ENCODE data around the gene MIER3. TPM values are rescaled to one million over a fixed set of nuclear protein-coding genes. Genes with fewer than 3 reads are reported as not detected.

MIER3 gene
- total and polyA plus RNA-seq, 2 of the 13 experiments (the other 11 are each of a cell fraction or from before 2014, with no cell fraction given): 14.6 to 38.8 TPM

DNA sequence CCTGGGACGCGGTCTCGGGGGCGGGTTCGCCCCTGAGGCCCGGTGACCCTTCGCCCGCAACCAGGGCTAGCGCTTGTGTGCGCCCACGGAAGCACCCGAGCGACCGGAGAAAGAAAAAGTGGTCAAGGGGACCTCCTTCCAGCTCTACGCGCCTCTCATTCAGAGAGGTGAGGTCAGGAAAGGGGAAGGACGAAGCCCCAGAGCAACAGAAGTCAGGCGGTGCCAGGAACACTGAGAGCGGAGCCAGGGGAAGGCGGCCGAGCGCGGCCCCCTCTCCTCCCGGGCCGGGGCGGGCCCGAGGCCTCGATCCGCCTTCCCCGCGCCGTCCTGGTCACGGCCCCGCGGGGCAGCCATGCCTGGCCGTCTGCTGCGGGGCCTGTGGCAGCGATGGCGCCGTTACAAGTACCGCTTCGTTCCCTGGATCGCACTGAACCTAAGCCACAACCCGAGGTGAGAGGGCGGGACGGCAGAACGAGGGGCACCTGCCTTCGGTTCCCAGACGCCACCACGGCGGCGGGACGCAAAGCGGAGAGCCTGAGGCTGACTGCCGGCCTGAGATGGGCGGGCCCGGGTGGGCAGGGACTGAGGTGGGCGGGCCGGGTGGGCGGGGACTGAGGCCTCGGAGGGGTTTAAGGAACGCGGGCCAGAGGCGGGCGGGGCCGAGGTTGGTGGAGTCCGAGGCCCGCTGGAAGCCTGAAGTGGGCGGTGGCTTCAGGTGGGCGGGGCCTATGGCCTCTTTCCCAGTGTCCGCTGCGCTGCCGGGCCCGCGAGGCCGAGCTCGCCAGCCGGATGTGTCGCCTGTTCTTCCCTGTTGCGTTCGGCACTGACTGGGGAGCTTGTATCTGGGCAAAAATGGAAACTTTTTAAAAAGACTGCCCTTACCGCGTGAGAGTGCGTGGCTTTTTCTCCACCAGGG lies 42.4 kb downstream of the MIER3 start, which contains the start of gene SETD9 (continued):
- TF ChIP-seq ZNF138 (CRISPR knock-in tag; IDR thresholded peaks at IDR 0.05; ENCODE audit: low read depth): 0 out of 2 replicates have a peak, but pooled peaks have one; percentile 87
- TF ChIP-seq PAWR (CRISPR knock-in tag; IDR thresholded peaks at IDR 0.05; ENCODE audit: borderline replicate concordance): no peak
- TF ChIP-seq POLR2A (IDR thresholded peaks at IDR 0.05; ENCODE audit: insufficient read depth in 1 of 2, low read depth in 2 of 2, low read length in 2 of 2): peak; percentile 91 to 98
- peak; percentile 85 for TF ChIP-seq DMAP1 (CRISPR knock-in tag; IDR thresholded peaks at IDR 0.05)
- TF ChIP-seq MAZ (IDR thresholded peaks at IDR 0.05; ENCODE audit: borderline replicate concordance, low read depth, low read length): no peak; the same call in none of the 2 replicates
- TF ChIP-seq MAZ (CRISPR knock-in tag; IDR thresholded peaks at IDR 0.05; ENCODE audit: low read depth): no peak; the same call in none of the 2 replicates
- no peak for TF ChIP-seq ZBTB8A (CRISPR knock-in tag; IDR thresholded peaks at IDR 0.05; ENCODE audit: borderline replicate concordance, low read depth)
- TF ChIP-seq CCDC6 (CRISPR knock-in tag; IDR thresholded peaks at IDR 0.05): peak; percentile 82
- TF ChIP-seq SETDB1 (CRISPR knock-in tag; IDR thresholded peaks at IDR 0.05; ENCODE audit: borderline replicate concordance): no peak
- TF ChIP-seq GFI1 (CRISPR knock-in tag; IDR thresholded peaks at IDR 0.05; ENCODE audit: borderline replicate concordance): peak; percentile 6; the same call in 1 of the 2 replicates
- TF ChIP-seq ZSCAN22 (CRISPR knock-in tag; IDR thresholded peaks at IDR 0.05): no peak
- no peak for TF ChIP-seq MAFG (CRISPR knock-in tag; IDR thresholded peaks at IDR 0.05)
- no peak for TF ChIP-seq THAP8 (CRISPR knock-in tag; IDR thresholded peaks at IDR 0.05; ENCODE audit: borderline replicate concordance)
- TF ChIP-seq CREM (IDR thresholded peaks at IDR 0.05): peak; percentile 23; the same call in 1 of the 2 replicates
- TF ChIP-seq CREM (CRISPR knock-in tag; IDR thresholded peaks at IDR 0.05): no peak
- TF ChIP-seq, protein P1, sequence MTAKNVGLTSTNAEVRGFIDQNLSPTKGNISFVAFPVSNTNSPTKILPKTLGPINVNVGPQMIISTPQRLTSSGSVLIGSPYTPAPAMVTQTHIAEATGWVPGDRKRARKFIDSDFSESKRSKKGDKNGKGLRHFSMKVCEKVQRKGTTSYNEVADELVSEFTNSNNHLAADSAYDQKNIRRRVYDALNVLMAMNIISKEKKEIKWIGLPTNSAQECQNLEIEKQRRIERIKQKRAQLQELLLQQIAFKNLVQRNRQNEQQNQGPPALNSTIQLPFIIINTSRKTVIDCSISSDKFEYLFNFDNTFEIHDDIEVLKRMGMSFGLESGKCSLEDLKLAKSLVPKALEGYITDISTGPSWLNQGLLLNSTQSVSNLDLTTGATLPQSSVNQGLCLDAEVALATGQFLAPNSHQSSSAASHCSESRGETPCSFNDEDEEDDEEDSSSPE (CRISPR knock-in tag; IDR thresholded peaks at IDR 0.05): peak; percentile 60
- TF ChIP-seq, protein P2, sequence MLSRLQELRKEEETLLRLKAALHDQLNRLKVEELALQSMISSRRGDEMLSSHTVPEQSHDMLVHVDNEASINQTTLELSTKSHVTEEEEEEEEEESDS (CRISPR knock-in tag; IDR thresholded peaks at IDR 0.05; ENCODE audit: borderline replicate concordance): no peak
- TF ChIP-seq FOXA1 (IDR thresholded peaks at IDR 0.05): no peak
- peak; percentile 1; the same call in 1 of the 2 replicates for TF ChIP-seq FOXA1 (CRISPR knock-in tag; IDR thresholded peaks at IDR 0.05)
- TF ChIP-seq ATF5 (CRISPR knock-in tag; IDR thresholded peaks at IDR 0.05; ENCODE audit: low read depth): no peak; the same call in 1 of the 2 replicates
- TF ChIP-seq EEA1 (CRISPR knock-in tag; IDR thresholded peaks at IDR 0.05; ENCODE audit: borderline replicate concordance): peak; percentile 76; the same call in 1 of the 2 replicates
- TF ChIP-seq, protein P3, sequence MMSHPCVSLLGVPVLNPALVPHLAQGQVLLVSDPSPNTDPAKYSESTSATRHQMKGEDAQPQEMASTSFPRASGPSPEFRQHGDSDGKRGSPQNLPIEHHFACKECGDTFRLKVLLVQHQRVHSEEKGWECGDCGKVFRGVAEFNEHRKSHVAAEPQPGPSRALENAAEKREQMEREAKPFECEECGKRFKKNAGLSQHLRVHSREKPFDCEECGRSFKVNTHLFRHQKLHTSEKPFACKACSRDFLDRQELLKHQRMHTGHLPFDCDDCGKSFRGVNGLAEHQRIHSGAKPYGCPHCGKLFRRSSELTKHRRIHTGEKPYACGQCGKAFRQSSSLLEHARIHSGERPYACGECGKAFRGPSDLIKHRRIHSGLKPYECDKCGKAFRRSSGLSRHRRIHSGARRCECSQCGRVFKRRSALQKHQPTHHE (CRISPR knock-in tag; IDR thresholded peaks at IDR 0.05; ENCODE audit: borderline replicate concordance): no peak
- TF ChIP-seq ZNF552 (CRISPR knock-in tag; IDR thresholded peaks at IDR 0.05; ENCODE audit: borderline replicate concordance): peak; percentile 52; the same call in 1 of the 2 replicates
